Stimulated activated CD8-positive, alpha-beta memory T cell treated with anti-CD3 and anti-CD28 coated beads, Interleukin-4, amount 100 ng/mL, for 24 hours (primary cell): ENCODE results near the gene TMEM123.
"Not testable (repeated sequence)": the region's sequence is repeated elsewhere in the genome, so short reads cannot be mapped to it uniquely, and the experiment has no call there.

Experiments
- DNase-seq: peaks from one replicate; pipeline ENCODE4 v3.0.0-alpha.2; 2020; ENCODE audit warnings: low read depth

TMEM123 gene

GRCh38 chr11:102391549-102392237 lies 60.9 kb downstream of the TMEM123 start:
- DNase-seq: no peak

DNA sequence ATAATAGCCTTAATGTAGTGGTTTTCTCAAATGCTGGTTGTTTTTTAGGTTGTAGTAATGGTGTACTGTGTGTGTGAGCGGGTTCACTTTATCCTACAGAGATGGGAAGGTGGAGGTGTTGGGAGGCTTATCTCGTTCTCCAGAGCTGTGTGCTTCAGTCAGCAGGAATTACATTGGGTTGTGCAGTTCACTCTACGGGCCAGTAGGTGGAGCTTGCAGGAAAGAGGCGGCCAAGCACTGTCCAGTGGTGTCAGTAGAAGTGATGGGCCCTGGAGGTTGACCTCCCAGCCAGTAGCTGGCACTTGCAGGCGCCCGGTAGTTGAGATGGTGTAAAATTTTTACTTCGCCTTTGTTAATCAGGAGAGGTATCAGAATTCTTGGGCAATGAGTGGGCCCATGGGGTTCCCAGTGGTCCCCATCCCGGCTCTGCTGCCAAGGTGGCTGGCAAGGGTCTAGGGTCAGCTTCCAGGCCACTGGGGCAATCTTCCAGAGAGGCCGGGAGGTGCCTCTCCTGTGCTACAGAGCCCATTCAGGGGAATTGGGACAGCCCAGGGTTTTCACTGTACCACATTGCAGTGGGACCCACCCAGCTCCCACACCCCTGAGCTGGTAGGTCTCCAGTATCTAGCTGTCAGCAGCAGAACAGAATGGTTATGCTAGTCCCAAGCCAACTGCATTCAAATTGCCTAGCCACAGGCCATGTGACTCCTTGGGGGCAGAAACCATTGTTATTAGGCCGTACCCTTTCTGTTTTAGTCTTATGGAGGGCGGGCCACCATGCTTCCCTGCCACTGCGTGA lies 61.7 kb downstream of the TMEM123 start:
- DNase-seq: peak; percentile 21

GRCh38 chr11:102389253-102389652 lies 63.3 kb downstream of the TMEM123 start:
- no peak for DNase-seq

DNA sequence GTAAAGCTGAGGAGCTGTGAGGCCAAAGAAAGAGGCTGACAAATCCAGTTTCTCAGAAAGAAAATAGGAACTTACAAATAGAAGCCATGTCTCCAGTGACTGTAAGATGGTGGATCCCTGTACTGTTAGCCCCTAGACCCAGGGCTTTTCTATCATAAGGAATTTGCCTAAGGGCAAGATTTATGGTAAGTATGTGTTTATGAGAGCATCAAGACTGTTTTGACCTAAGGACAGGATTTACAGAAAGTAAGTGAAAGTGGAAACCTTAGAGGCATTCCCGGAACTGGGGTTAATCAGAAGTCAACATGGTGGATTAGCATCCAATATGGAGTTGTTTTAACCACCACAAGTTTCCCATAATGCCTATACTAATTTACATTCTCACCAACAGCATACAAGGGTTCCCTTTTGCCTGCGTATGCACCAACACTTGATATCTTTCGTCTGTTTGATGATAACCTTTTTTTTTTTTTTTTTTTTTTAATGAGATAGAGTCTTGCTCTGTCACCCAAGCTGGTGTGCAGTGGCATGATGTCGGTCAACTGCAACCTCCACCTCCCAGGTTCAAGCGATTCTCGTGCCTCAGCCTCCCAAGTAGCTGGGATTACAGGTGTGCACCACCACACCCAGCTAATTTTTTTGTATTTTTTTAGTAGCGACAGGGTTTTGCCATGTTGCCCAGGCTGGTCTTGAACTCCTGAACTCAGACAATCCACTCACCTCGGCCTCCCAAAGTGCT lies 65.4 kb downstream of the TMEM123 start:
- DNase-seq: no peak

DNA sequence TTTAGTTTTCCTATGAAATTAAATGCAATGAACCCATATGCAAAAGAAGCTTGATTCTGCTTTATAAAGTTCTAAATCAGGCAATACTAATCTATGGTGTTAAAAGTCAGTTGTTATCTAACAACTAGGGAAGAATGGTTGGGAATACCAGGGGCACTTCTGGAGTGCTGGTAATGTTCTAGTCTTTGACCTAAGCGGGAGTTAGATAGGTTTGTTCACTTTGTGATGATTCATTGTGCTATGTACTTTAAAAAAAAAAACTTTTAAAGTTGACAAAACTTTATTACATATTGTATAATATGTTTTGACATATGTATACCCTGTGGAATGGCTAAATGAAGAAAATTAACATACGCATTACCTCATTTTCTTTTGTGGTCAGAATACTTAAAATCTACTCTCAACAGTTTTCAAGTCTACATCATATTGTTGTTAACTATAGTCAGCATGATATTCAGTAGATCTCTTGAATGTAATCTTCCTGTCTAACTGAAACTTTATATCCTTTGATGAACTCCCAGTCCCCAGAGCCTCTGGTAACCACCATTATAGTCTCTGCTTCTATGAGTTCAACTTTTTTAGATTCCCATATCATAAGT lies 66.3 kb downstream of the TMEM123 start:
- no peak for DNase-seq

DNA sequence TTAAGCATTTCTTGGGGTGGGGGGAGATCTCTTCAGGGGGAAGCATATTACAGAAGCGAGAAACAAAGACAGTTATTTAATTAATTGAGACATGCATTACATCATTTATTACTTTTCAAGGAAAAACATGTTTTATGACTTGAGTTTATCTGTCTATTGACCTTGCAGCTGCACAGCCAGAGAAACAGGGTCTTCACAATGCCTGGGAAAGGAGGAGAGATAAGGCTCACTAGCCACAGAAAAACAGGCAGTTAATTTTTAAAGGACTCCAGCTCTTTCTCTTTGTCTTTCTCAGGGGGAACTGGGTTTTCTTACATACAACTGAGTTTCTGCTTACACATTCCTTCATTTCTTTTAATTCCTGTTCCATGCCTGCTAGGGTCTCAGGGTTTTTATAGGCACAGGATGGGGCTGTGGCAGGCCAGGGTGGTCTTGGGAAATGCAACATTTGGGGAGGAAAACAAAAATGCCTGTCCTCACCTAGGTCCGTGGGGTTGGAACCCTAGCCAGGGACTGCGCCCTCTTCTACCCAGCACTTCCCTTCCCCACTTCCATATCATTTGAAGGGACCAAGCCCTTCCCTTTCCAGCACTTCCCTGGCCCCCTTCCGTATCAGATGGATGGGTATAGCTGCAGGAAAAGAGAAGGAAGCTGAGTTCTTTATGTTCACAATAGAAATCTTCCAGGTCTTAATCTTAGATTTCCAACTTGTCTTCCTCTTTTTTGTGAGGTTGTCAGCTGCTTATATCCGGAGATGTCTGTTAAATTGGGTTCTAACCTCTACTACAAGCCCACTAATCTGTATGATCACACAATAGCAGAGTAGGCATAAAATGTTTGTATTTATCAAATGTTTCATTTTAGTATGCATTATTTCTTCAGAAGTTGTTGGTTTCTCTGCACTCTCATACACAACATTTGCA lies 67.2 kb downstream of the TMEM123 start:
- no peak for DNase-seq

- no peak for DNase-seq
These were observed 68.0 kb downstream of the TMEM123 start for GRCh38 chr11:102384419-102385079.

- DNase-seq: no peak
These were observed 68.7 kb downstream of the TMEM123 start for GRCh38 chr11:102383839-102384238.

DNA sequence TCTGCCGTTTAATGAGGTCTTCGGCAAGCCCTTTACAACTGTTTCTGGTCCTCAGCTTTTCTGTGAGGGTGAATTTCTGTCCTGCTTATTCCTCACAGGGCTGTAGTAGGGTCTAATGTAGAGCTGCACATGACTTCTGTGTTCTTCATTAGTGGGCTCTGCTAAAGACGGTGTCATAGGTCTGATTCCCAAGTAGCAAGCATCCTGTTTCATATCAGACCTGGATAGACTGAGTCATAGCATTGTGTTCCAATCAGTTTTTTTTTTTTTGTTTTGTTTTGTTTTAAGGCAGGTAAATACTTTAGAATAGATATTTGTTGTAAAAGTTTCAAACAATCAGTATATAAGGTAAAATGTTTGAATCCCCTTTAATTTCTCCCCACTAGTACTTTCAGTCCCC lies 70.2 kb downstream of the TMEM123 start:
- DNase-seq: no peak

DNA sequence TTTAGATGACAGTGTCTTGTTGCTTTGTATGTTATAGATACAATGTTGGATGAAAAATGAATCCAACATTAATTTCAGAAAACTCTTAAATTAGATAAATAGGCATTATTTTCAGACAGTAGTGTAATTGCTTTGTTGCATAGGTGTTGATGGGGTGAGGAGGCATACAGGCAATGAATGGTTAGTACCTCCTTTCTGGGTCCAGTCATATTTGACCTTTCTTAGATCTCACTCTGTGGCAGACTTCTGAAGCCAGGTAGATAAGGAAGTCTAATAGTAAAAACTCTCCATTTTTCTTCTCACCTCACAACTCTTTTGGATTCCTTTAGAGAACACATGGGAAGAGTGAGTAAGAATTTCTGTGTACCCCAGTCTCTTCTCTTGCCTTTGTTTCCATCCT lies 73.7 kb downstream of the TMEM123 start:
- no peak for DNase-seq

DNA sequence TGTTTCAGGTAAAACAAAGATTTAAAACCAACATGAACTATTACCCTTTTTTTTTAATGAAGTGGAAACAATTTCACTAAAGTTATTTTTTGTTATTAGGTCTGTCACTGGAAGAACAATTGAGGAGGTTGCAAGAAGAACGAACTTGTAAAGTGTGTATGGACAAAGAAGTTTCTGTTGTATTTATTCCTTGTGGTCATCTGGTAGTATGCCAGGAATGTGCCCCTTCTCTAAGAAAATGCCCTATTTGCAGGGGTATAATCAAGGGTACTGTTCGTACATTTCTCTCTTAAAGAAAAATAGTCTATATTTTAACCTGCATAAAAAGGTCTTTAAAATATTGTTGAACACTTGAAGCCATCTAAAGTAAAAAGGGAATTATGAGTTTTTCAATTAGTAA lies 74.7 kb downstream of the TMEM123 start:
- no peak for DNase-seq

DNA sequence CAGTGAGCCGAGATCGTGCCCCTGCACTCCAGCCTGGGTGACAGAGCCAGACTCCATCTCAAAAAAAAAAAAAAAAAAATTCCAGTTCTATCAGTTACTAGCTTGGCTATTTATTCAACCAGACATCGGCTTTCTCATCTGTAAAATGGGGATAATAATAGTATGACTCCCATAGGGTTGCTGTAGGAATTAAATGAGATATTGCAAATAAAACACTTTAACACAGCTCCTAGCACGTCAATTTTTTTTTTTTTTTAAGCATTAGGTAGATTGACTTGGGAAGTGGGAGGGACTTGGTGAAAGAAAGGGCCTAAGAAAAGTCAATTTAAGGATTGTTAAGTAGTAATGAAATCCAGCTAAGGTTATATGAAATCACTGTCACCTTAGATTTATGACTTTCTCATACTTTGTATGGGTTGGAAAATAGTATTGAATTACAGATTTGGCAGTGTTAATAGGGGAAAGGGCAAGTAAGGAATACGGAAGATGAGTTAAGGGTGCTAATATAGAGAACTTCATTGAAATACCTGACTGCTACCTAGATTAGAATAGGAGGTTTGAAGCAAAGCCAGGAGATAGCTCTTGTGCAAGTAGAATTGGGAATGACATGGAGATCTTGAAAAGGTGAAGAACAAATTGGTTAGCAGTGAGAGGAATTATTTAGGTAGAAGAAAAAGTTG lies 76.7 kb downstream of the TMEM123 start:
- no peak for DNase-seq

DNA sequence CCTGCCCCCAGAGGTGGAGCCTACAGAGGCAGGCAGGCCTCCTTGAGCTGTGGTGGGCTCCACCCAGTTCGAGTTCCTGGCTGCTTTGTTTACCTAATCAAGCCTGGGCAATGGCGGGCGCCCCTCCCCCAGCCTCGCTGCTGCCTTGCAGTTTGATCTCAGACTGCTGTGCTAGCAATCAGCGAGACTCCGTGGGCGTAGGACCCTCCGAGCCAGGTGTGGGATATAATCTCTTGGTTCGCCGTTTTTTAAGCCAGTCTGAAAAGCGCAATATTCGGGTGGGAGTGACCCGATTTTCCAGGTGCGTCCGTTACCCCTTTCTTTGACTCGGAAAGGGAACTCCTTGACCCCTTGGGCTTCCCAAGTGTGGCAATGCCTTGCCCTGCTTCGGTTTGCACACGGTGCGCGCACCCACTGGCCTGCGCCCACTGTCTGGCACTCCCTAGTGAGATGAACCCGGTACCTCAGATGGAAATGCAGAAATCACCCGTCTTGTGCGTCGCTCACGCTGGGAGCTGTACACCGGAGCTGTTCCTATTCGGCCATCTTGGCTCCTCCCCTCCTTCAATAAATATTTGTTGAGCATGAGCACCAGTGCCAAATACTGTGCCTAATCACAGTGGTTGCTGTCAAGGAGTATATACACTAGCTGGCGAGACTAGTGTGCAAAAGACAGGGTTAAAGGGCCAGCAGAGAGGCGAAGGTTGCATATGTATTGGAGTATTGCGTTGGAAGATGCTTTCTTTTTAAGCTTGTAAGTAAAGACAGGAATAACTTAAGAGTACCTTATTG lies 77.7 kb downstream of the TMEM123 start:
- not testable (repeated sequence) for DNase-seq

GRCh38 chr11:102368472-102368871 lies 84.1 kb downstream of the TMEM123 start:
- no peak for DNase-seq

- no peak for DNase-seq
These were observed 85.2 kb downstream of the TMEM123 start for GRCh38 chr11:102367364-102367763.

DNA sequence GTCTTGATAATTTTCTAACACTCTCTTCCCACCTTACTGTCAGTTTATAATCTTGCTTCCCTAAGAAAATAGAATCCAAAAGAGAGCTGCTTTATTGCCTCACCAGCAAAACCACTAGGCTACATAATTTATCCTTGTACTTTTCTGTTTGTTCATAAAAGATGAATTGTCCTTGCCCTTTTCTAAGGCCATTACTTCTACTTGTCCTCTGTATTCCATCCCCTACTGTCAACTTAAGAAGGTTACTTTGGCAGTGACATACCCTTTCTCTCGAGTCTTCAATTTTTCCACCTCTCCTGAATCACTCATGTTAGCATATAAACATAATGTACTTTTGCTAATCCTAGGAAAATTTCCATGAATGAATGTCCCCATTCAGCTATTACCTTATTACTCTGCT lies 87.6 kb downstream of the TMEM123 start:
- DNase-seq: no peak

DNA sequence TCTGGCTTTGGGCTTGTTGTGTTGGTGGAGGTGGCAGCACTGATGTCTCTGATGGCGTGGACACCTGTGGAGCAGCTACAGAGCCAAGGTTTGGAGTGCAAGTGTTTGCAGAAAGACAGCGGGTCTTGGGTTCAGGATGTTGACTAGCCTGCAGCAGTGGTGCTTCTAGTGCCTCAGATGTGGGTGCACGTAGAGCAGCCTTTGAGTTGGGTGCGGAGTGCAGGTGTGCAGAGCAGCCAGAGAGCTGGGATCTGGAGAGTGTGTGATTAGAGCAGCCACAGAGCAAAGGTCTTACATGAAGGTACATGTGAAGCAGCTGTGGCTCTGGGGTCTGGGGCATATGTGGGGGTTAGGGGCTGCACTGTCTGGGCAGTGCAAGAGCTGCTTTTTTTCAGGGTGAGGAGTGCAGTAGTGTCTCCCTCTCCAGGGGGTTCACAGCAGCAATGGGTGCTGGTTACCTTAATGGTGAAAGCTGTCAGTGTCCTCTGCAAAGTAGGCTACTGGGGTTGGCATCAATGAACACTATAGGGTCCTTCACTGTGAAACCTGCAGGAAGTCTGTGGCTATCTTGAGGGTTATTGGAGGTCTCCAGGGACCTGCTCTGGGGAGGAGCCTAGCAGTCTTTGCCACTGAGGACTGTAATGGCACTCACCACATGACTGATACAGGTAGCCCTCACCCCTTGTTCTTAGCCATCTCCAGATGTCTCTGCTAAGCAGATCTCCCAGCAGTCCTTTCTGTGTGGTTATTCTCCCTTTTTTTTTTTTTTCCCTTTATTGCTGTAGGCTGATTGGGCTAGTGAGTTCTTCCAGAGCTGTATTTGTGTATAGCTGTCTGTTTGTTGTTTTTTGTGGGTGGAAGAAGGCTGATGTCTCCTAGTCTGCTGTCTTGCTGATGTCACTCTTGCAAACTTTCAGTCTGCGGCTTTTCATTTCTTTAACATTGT lies 91.2 kb downstream of the TMEM123 start:
- DNase-seq: no peak

- DNase-seq: no peak
These were observed 91.9 kb downstream of the TMEM123 start for GRCh38 chr11:102360681-102361080.
